Skin epidermis (tissue), 12 donors: ENCODE data around the gene IFI27L2.

Source experiments
- H3K27ac ChIP-seq, 21 experiments: fragments of 200-600 bp; sonication (generic) in 11 of 21; one replicate each; pipeline ENCODE4 v1.5.0; 2020; ENCODE audit warnings: mild to moderate bottlenecking in 3 of 21, inconsistent platforms in 2 of 21, moderate library complexity in 2 of 21
- H3K4me3 ChIP-seq, 7 experiments: fragments of 200-600 bp; sonication (generic) in 2 of 7; one replicate each; pipeline ENCODE4 v1.5.0; 2020; ENCODE audit warnings: inconsistent platforms in 2 of 7, mild to moderate bottlenecking in 2 of 7, moderate library complexity in 1 of 7

Gene IFI27L2

GRCh38 chr14:94110552-94111181 is 18.7 kb downstream of the IFI27L2 start, which contains the start of gene IFI27:
Gene IFI27, plus strand, starts transcription at chr14:94110736.
- peak within 1 kb of the TSS; percentile 30 to 49 (median 32) for H3K4me3 ChIP-seq
- H3K27ac ChIP-seq = peak within 1 kb of the TSS; percentile 50 to 95 (median 75)

DNA sequence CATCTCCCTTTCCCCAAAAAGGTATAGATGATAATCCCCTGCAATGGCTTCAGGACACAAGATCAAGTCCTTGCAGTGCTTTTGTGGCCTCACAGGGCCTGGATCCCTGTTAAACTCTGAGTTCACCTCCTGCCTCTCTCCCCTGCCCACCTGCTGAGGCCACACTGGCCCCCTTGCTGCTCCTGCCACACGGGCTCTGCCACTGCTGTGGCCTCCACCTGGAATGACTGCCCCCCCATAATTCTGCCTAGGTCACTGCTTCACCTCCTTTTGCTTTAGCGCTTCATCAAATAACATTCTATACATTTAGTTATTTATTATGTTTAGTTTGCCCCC is 19.5 kb downstream of the IFI27L2 start:
- H3K4me3 ChIP-seq = no peak overlapping the region

GRCh38 chr14:94104731-94105130 is 24.7 kb downstream of the IFI27L2 start:
- Histone ChIP-seq H3K4me3 (no peak overlapping the region), H3K27ac (no peak overlapping the region)

More for the DNA sequence above, 19.5 kb downstream of the IFI27L2 start:
- peak overlapping the region in 20 of 21 experiments; percentile 30 to 95 (median 72) for H3K27ac ChIP-seq

DNA sequence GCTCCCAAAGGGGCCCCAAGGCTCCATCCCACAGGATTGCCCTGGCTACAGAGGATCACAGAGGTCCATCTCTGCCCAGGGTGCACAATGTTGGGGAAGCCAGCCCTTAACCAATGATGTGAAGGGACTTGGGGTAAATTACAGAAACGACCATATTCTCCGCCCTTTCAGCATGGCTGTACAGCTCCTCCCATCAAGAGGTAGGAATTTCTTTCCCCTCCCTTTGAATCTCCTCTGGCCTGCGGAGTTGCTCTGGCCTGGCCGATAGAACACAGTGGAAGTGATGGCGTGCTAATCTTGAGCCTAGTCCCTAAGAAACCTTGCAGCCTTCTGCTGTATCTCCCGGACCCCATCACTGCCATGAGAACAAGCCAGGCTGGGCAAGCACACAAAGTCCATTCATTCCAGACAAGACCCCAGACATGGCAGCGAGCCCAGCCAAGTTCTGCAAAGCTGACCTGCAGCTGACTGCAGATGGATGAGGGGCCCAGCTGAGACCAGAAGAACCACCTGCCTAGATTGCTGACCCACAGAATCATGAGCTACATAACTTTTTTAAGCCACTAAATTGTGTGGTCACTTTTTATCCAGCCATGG is 25.8 kb downstream of the IFI27L2 start:
- Histone ChIP-seq H3K27ac (no peak overlapping the region), H3K4me3 (no peak overlapping the region)

DNA sequence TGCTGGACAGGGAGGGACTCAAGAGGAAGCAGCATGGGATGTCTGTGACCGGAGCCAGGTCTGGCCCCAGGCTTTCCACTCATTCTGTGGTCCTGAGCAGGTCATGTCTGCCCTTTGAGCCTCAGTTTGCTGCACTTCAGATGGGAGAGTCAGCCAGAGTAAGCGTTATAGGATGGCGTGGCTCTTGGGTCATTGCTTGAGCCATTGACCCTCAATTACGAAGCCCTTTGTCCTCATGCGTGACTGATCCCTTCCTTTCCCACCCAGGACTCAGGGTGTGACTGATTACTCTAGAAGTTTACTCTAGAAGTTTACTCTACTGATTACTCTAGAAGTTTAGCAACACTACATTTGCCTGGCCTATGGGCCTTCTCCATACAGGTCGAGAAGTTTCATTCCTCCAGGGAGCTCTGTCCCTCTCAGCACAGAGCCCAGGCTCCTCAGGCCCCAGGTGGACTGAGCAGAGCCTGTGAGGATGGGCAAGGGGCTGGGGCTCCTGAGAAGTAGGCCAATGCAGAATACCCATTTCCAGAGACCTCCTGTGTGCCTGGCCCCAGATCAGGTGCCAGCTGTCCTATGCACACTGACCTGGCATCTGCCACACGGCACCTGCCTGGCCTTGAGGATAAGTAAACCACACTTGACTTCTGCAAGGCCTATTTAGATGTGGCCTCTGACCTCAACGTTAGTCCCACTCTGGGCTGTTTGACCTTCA is 26.5 kb downstream of the IFI27L2 start:
- Histone ChIP-seq H3K27ac (no peak overlapping the region), H3K4me3 (no peak overlapping the region)

GRCh38 chr14:94101748-94102147 is 27.7 kb downstream of the IFI27L2 start:
- no peak overlapping the region for H3K27ac ChIP-seq
- H3K4me3 ChIP-seq = no peak overlapping the region

GRCh38 chr14:94100847-94101246 is 28.6 kb downstream of the IFI27L2 start:
- H3K4me3 ChIP-seq = no peak overlapping the region

DNA sequence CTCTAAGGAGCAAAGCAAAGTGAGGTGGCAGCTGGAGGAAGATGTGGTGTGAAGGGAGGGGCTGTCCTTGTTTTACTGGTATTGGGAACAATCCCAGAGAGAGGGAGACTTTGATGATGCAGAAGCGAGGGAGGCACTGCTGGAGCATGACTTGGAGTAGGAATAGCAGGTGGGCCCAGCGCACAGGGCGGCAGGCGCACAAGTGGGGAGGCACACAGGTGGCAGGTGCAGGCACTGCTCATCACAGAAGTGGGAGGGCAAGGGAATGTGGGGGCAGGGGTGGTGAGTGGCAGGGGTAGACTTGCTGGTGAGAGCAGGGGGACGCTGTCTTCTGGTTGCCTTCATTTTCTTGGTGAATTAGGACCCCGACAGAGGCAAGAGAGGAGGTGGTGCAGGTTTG is 30.4 kb downstream of the IFI27L2 start:
- Histone ChIP-seq H3K27ac (no peak overlapping the region), H3K4me3 (no peak overlapping the region)

More at GRCh38 chr14:94100847-94101246, 28.6 kb downstream of the IFI27L2 start:
- H3K27ac ChIP-seq = no peak overlapping the region

GRCh38 chr14:94098326-94098992 is 30.9 kb downstream of the IFI27L2 start:
- Histone ChIP-seq H3K27ac (no peak overlapping the region), H3K4me3 (no peak overlapping the region)

DNA sequence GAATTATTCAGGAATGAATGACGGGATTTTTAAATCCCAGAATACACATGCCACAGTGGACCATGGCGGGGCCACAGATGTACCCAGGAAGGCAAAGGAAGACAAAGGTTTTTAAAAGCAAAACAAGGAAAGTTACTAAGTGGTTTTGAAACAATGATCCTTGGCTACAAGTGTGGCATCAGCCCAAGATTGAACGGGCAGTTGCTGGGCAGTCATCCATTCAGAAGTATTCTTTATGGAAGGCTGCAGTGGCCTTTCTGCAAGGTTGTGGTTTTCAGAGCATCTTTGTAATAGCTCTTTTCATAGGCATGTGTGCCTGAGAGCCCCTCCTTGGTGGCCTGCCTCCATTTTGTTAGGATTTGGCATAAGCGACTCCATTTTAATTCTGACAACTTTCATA is 32.3 kb downstream of the IFI27L2 start:
- no peak overlapping the region for H3K27ac ChIP-seq
- H3K4me3 ChIP-seq = no peak overlapping the region

DNA sequence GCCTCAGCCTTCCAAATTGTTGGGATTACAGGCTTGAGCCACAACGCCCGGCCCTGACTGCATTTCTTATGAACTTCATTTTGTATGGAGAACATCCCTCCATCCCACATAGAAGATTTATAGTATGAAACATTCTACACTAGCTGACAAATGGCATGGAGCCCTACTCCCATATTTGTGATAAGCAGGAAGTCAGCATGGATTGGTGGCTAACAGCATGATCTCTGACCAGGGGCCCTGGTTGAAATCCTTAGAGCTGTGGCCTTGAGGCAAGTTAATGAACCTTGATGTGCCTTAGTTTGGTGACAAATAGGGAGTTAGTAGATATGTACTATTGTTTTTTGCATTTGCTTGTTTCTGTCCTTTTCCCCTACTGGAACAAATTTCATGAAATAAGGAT is 36.0 kb downstream of the IFI27L2 start:
- Histone ChIP-seq H3K27ac (no peak overlapping the region), H3K4me3 (no peak overlapping the region)

GRCh38 chr14:94089479-94089878 is 39.9 kb downstream of the IFI27L2 start:
- no peak overlapping the region for H3K4me3 ChIP-seq
- H3K27ac ChIP-seq = no peak overlapping the region

GRCh38 chr14:94088516-94088915 is 40.9 kb downstream of the IFI27L2 start:
- H3K27ac ChIP-seq = no peak overlapping the region
- H3K4me3 ChIP-seq = no peak overlapping the region

DNA sequence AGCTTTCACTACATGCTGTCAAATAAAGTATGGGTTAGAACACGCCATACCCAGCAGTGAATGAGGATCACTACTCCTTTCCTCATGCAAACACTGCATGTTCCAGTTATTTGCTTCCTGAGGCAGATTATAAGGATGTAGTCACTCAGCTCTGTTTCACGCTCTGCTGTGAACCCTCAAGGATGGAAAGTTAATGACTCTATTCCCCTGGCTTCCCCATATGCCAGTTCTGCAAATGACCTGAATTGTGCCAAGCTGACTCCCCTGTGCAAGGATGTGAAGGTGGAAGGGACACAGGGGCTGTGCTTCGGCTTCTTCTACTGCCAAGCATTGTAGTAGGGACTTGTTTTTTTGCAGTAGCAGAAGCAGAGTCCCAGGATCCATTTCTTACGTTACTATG is 41.5 kb downstream of the IFI27L2 start:
- no peak overlapping the region for H3K27ac ChIP-seq
- no peak overlapping the region for H3K4me3 ChIP-seq

DNA sequence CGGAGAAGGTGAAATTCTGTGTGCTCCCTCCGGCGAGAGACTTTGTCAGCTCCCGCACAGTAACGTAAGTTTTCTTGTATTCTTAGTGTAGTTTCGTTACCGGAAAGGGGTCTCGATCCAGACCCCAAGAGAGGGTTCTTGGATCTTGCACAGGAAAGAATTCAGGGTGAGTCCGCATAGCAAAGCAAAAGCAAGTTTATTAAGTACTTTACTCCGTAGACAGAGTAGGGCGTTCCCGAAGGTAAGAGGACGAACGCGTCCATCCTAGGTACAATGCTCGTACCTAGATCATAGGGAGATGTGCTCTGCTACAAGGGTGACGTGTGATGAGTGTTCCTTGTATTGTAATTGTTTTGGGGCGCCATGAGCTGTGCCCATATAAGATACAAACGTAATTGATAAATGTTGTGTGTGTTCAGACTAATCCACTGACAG is 48.0 kb downstream of the IFI27L2 start:
- peak overlapping the region in 20 of 21 experiments; percentile 50 to 98 (median 94) for H3K27ac ChIP-seq
- H3K4me3 ChIP-seq = peak overlapping the region; percentile 72 to 99 (median 89)

GRCh38 chr14:94080621-94081385 is 48.6 kb downstream of the IFI27L2 start, which contains the start of the genes DDX24 and IFI27L1:
Gene DDX24, minus strand, starts transcription at chr14:94081202. Its CDS starts 1,460 bp downstream, at chr14:94079742.
Gene IFI27L1, plus strand, starts transcription at chr14:94081310. Its CDS starts 15,628 bp downstream, at chr14:94096938.
- Histone ChIP-seq H3K27ac (peak within 1 kb of the TSS; percentile 79 to 98 (median 93)), H3K4me3 (peak within 1 kb of the TSS; percentile 72 to 99 (median 89))

DNA sequence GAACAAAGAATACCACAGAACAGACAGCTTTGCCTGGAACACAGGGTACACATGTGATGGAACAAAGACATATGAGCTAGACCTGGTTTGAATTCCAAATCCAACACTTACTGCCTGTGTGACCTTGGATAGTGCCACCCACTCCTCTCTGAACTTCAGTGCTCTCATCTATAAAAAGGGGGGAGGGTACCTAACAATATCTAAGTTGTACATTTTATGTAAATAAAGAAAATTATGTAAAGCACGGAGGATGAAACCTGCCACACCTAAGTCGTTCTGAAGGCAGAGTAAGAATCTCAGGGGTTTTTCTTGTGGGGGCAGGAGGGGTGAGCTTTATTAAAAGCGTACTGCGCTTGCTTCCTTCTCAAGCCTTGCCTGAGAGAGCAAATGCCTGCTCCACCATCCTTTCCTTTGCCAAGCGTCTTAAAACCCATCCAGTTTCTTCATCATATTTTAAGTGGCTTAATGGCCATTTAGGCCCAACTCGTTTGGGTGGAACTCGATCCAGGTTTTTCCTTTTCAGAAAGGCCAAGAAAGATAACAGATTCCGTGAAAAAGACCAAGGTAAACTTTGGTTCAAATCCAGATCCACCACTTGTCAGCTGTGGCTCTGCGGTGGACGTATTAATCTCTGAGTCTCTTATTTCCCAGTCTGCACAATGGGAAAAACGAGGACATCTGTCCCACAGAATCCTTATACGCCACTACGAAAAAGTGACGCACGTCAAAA is 49.3 kb downstream of the IFI27L2 start:
- peak overlapping the region; percentile 72 to 99 (median 89) for H3K4me3 ChIP-seq
- peak overlapping the region; percentile 79 to 98 (median 93) for H3K27ac ChIP-seq

DNA sequence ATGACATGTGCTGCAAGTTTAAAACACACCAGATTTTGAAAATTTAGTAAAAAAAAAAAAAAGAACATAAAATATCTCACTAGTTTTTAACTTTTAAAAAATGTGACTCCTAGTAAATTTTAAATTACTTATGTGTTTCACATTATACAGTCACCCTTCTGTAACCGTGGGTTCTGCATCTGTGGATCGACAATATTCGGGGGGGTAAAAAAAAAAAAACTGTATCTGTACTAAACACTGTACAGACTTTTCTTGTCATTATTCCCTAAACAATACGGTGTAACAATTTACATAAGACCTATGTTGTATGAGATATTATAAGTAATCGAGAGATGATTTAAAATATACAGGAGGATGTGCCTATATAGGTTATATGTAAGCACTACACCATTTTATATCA is 51.6 kb downstream of the IFI27L2 start:
- Histone ChIP-seq H3K4me3 (peak overlapping the region in 1 of 7 experiments; percentile 83), H3K27ac (no peak overlapping the region)
